Chondrocyte (in vitro differentiated cells): ENCODE data around the gene SRSF10. TPM values are rescaled to one million over a fixed set of nuclear protein-coding genes. Genes with fewer than 3 reads are reported as not detected.

Experiments used
- DNase-seq: peaks from one replicate; pipeline ENCODE4 v3.0.0; 2021; ENCODE audit warnings: mixed read lengths, low spot score
- H3K27ac Mint-ChIP-seq: one replicate; pipeline ENCODE4 v1.8.0; 2021; ENCODE audit warnings: mild to moderate bottlenecking, moderate library complexity, mixed read lengths; ENCODE audit not compliant: unreplicated experiment
- H3K27me3 Mint-ChIP-seq: 2 replicates; pipeline ENCODE4 v1.8.0; 2021; ENCODE audit warnings: low read depth, mixed read lengths
- H3K36me3 Mint-ChIP-seq: 2 replicates; pipeline ENCODE4 v1.8.0; 2021; ENCODE audit warnings: low read depth, mixed read lengths
- H3K4me1 Mint-ChIP-seq: 2 replicates; pipeline ENCODE4 v1.8.0; 2021; ENCODE audit warnings: low read depth, mild to moderate bottlenecking, mixed read lengths
- H3K4me3 Mint-ChIP-seq: one replicate; pipeline ENCODE4 v1.8.0; 2021; ENCODE audit warnings: mild to moderate bottlenecking, moderate library complexity, mixed read lengths; ENCODE audit not compliant: unreplicated experiment
- H3K9me3 Mint-ChIP-seq: 2 replicates; pipeline ENCODE4 v1.8.0; 2021; ENCODE audit warnings: low read depth, mixed read lengths
- CTCF ChIP-seq: fragments of 200-600 bp; sonication (generic); IDR thresholded peaks from 2 replicates; pipeline ENCODE4 v1.5.0; 2021; ENCODE audit warnings: antibody characterized with exemption, mild to moderate bottlenecking, moderate library complexity
- total RNA-seq: library from RNA; stranded (reverse); gene quantifications from 3 replicates; pipeline ENCODE4 v1.2.1, GENCODE V29; 2021

Gene SRSF10
- total RNA-seq, 1 donor from 2014 or later: 92.0 TPM

GRCh38 chr1:23979387-23979880, 693 bp downstream of the SRSF10 start:
- H3K36me3 Mint-ChIP-seq: peaks cover 12% of the 10 kb centered on the region
- H3K27me3 Mint-ChIP-seq: no peaks in the 10 kb centered on the region
- no peak for TF ChIP-seq CTCF
- no peak for DNase-seq
- H3K4me3 Mint-ChIP-seq: peak overlapping the region; percentile 94
- no peaks in the 10 kb centered on the region for H3K9me3 Mint-ChIP-seq
- peaks cover 70% of the 10 kb centered on the region for H3K4me1 Mint-ChIP-seq
- peak overlapping the region; percentile 93 for H3K27ac Mint-ChIP-seq

DNA sequence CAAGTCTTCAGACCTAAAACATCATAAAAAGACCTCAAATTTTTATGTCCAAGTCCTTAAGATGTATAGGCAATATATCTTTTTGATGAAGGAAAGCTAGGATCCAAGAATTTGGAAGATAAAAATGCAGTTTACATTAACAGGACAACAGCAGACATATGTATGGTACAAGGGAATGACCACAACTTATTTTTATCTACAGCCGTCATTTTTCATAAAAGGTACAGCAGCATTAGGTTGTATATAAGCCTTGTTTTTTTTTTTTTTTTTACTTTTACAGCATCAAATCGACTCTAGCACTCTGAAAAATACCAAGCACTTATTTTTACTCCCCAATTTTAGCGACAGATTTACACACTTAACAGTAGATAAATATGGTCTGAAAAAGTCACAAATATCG, 1.3 kb downstream of the SRSF10 start:
- no peaks in the 10 kb centered on the region for H3K9me3 Mint-ChIP-seq
- no peak for TF ChIP-seq CTCF
- H3K36me3 Mint-ChIP-seq: peaks cover 16% of the 10 kb centered on the region
- peak overlapping the region; percentile 93 for H3K27ac Mint-ChIP-seq
- H3K4me3 Mint-ChIP-seq: peak overlapping the region; percentile 94
- no peaks in the 10 kb centered on the region for H3K27me3 Mint-ChIP-seq
- no peak for DNase-seq
- peaks cover 67% of the 10 kb centered on the region for H3K4me1 Mint-ChIP-seq

DNA sequence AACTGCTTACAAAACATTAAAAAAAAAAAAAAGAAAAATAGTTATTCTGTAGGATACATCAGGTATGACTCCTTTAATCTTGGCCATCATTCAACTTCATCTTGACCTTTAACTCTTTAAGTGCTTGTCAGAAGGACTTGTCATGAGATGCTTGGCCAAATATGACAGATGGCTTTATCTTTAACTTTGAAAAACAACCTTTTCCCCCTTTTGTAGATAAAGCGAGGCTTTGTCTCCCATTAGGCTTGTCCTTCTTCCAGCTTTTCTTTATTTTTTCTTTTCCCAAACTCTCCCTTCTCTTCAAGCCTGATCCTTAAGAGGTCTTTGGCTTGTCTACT, 2.3 kb downstream of the SRSF10 start:
- no peak for DNase-seq
- H3K4me3 Mint-ChIP-seq: peak overlapping the region; percentile 94
- H3K27me3 Mint-ChIP-seq: no peaks in the 10 kb centered on the region
- TF ChIP-seq CTCF: no peak
- peaks cover 16% of the 10 kb centered on the region for H3K36me3 Mint-ChIP-seq
- H3K27ac Mint-ChIP-seq: peak overlapping the region; percentile 68
- H3K9me3 Mint-ChIP-seq: no peaks in the 10 kb centered on the region
- peaks cover 65% of the 10 kb centered on the region for H3K4me1 Mint-ChIP-seq

DNA sequence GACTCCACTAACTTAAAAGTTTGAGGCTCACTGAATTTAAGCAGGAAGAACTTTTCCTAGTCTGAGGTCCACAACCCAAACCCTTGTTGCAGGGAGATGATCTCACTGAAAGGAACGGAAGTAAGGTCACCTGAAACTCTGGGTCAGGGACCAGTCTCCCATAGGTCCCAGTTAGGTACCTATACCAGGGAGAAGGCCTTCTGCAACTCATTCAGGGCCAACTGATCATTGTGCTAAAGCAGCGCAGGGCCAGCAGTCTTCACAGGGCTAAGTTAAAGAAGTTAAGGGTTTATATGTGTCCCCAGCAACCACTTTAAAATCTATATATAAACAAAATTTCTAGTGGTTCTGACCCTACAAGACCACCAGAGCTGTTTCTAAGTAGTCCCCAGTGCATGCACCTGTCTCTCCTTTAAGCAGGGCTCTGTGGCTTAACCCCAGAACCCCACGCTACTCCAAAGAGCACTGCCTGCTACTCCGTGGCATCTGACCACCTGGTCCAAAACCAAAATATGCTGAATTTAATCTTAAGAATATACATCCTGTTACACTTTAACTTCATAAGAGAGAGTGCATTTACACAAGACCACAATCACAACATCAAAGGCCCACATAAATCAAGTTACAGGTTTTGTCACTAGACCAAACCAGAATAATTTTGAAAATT, 2.8 kb downstream of the SRSF10 start:
- peak overlapping the region; percentile 43 for H3K4me3 Mint-ChIP-seq
- H3K9me3 Mint-ChIP-seq: no peaks in the 10 kb centered on the region
- H3K27ac Mint-ChIP-seq: peak overlapping the region; percentile 68
- no peak for DNase-seq
- no peak for TF ChIP-seq CTCF
- H3K36me3 Mint-ChIP-seq: peaks cover 16% of the 10 kb centered on the region
- H3K27me3 Mint-ChIP-seq: no peaks in the 10 kb centered on the region
- peaks cover 65% of the 10 kb centered on the region for H3K4me1 Mint-ChIP-seq

DNA sequence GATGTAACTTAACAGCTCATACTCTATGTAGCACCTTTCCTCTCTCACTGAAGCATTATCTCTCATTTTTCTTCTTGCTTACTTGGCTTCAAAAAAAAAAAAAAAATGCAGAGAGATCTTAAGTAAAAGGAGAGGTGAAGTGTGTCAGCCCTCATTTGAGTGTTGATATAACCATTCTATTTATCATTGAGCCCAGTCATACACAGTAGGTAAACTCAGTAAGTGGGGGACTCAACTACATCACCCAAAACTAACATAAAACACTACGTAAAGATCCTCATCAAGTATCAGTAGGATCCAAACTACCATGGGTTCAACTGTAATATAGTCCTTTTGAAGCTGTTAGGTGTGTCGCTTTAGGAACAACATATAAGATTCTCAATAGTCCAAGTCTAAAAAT, 12.3 kb downstream of the SRSF10 start:
- Mint-ChIP-seq H3K4me1 (peaks cover 14% of the 10 kb centered on the region), H3K27ac (no peak overlapping the region), H3K27me3 (no peaks in the 10 kb centered on the region), H3K4me3 (no peak overlapping the region), H3K9me3 (no peaks in the 10 kb centered on the region), H3K36me3 (peaks cover 25% of the 10 kb centered on the region)
- no peak for TF ChIP-seq CTCF
- DNase-seq: no peak
